Measurements from ENCODE around the gene RAB23.

RAB23 gene

GRCh38 chr6:57198926-57199636 lies 23.0 kb downstream of the RAB23 start:
- no peak overlapping the region for H3K4me3 ChIP-seq (ENCODE audit: low read depth, low read length)
- DNase-seq (ENCODE audit: low read depth): no peak

GRCh38 chr6:57195457-57195856 lies 26.6 kb downstream of the RAB23 start:
- no peak overlapping the region for H3K4me3 ChIP-seq (ENCODE audit: low read depth, low read length)
- no peak for DNase-seq (ENCODE audit: low read depth)

GRCh38 chr6:57193177-57193576 lies 28.9 kb downstream of the RAB23 start:
- DNase-seq (ENCODE audit: low read depth): no peak
- H3K4me3 ChIP-seq (ENCODE audit: low read depth, low read length): no peak overlapping the region

- no peak for DNase-seq (ENCODE audit: low read depth)
Measured at GRCh38 chr6:57190140-57190539, 32.0 kb downstream of the RAB23 start.

GRCh38 chr6:57183336-57183735 lies 38.8 kb downstream of the RAB23 start:
- DNase-seq (ENCODE audit: low read depth): no peak
- no peak overlapping the region for H3K4me3 ChIP-seq (ENCODE audit: low read depth, low read length)

More at GRCh38 chr6:57190140-57190539, 32.0 kb downstream of the RAB23 start:
- no peak overlapping the region for H3K4me3 ChIP-seq (ENCODE audit: low read depth, low read length)

- H3K4me3 ChIP-seq (ENCODE audit: low read depth, low read length): no peak overlapping the region
- no peak for DNase-seq (ENCODE audit: low read depth)
Measured at GRCh38 chr6:57182017-57182432, 40.1 kb downstream of the RAB23 start.

- H3K4me3 ChIP-seq (ENCODE audit: low read depth, low read length): no peak overlapping the region
- DNase-seq (ENCODE audit: low read depth): no peak
Measured at GRCh38 chr6:57180596-57180995, 41.5 kb downstream of the RAB23 start.

GRCh38 chr6:57177545-57178265 lies 44.4 kb downstream of the RAB23 start:
- DNase-seq (ENCODE audit: low read depth): no peak
- H3K4me3 ChIP-seq (ENCODE audit: low read depth, low read length): no peak overlapping the region

GRCh38 chr6:57174511-57174907 lies 47.6 kb downstream of the RAB23 start:
- peak overlapping the region; percentile 79 for H3K4me3 ChIP-seq (ENCODE audit: low read depth, low read length)
- DNase-seq (ENCODE audit: low read depth): no peak

GRCh38 chr6:57173886-57174510 lies 48.1 kb downstream of the RAB23 start:
- no peak for DNase-seq (ENCODE audit: low read depth)

GRCh38 chr6:57173056-57173885 lies 48.8 kb downstream of the RAB23 start:
- DNase-seq (ENCODE audit: low read depth): no peak
- peak overlapping the region; percentile 79 for H3K4me3 ChIP-seq (ENCODE audit: low read depth, low read length)

More at GRCh38 chr6:57173886-57174510, 48.1 kb downstream of the RAB23 start:
- H3K4me3 ChIP-seq (ENCODE audit: low read depth, low read length): peak overlapping the region; percentile 79

- H3K4me3 ChIP-seq (ENCODE audit: low read depth, low read length): peak within 1 kb of the TSS; percentile 79
- peak; percentile 78 for DNase-seq (ENCODE audit: low read depth)
Measured at GRCh38 chr6:57172136-57173055, 49.7 kb downstream of the RAB23 start, which contains the start of gene BAG2. TSS of gene BAG2 (plus strand) at chr6:57172326. CDS start at chr6:57172698, 372 bp downstream.

GRCh38 chr6:57165080-57165479 lies 57.0 kb downstream of the RAB23 start:
- DNase-seq (ENCODE audit: low read depth): no peak
- H3K4me3 ChIP-seq (ENCODE audit: low read depth, low read length): no peak overlapping the region

- no peak overlapping the region for H3K4me3 ChIP-seq (ENCODE audit: low read depth, low read length)
- no peak for DNase-seq (ENCODE audit: low read depth)
Measured at GRCh38 chr6:57163956-57164355, 58.2 kb downstream of the RAB23 start.

GRCh38 chr6:57162516-57162915 lies 59.6 kb downstream of the RAB23 start:
- no peak overlapping the region for H3K4me3 ChIP-seq (ENCODE audit: low read depth, low read length)
- DNase-seq (ENCODE audit: low read depth): no peak

- H3K4me3 ChIP-seq (ENCODE audit: low read depth, low read length): no peak overlapping the region
- DNase-seq (ENCODE audit: low read depth): no peak
Measured at GRCh38 chr6:57162028-57162427, 60.1 kb downstream of the RAB23 start.

- no peak for DNase-seq (ENCODE audit: low read depth)
- no peak overlapping the region for H3K4me3 ChIP-seq (ENCODE audit: low read depth, low read length)
Measured at GRCh38 chr6:57159127-57159526, 63.0 kb downstream of the RAB23 start.

GRCh38 chr6:57158658-57159057 lies 63.4 kb downstream of the RAB23 start:
- DNase-seq (ENCODE audit: low read depth): no peak
- H3K4me3 ChIP-seq (ENCODE audit: low read depth, low read length): no peak overlapping the region
